Astrocyte of the spinal cord (primary cell): Measurements from ENCODE around the gene PDPK1.
A peak's percentile ranks its signal among the peaks of the same experiment; 100 is the strongest.

Source experiments
- DNase-seq: peaks from one replicate; pipeline ENCODE4 v3.0.0; 2011; ENCODE audit warnings: low read depth, low spot score
- H3K4me3 ChIP-seq: 2 replicates; pipeline ENCODE4 v1.5.1; 2011; ENCODE audit warnings: low read depth, mild to moderate bottlenecking, low read length, moderate library complexity
- CTCF ChIP-seq: IDR thresholded peaks from 2 replicates; pipeline ENCODE4 v1.5.1; 2012; ENCODE audit warnings: low read depth, mild to moderate bottlenecking, low read length, inconsistent platforms
- in situ Hi-C: cut with HindIII; loops from 2 replicates; pipeline ENCODE4 v1.10.0; 2017; ENCODE audit warnings: low sequenced_read_pairs

Gene PDPK1

GRCh38 chr16:2537451-2538379 lies at the start of gene PDPK1:
Gene PDPK1, plus strand, starts transcription at chr16:2538021. Its CDS starts 92 bp downstream, at chr16:2538113.
- peak within 1 kb of the TSS; percentile 72 for H3K4me3 ChIP-seq
- in situ Hi-C loops: no loop called here
- TF ChIP-seq CTCF: no peak
- DNase-seq: peak; percentile 95

GRCh38 chr16:2489581-2489980 lies 48.2 kb upstream of the PDPK1 start:
- DNase-seq: no peak
- no peak overlapping the region for H3K4me3 ChIP-seq
- in situ Hi-C loops: no loop called here
- TF ChIP-seq CTCF: no peak

GRCh38 chr16:2490190-2491105 lies 47.4 kb upstream of the PDPK1 start:
- DNase-seq: no peak
- in situ Hi-C loops: no loop called here
- no peak overlapping the region for H3K4me3 ChIP-seq
- TF ChIP-seq CTCF: no peak

GRCh38 chr16:2492292-2492691 lies 45.5 kb upstream of the PDPK1 start:
- no peak for TF ChIP-seq CTCF
- DNase-seq: no peak
- no peak overlapping the region for H3K4me3 ChIP-seq
- in situ Hi-C loops: no loop called here

GRCh38 chr16:2493605-2494004 lies 44.2 kb upstream of the PDPK1 start:
- no peak for DNase-seq
- TF ChIP-seq CTCF: no peak
- no peak overlapping the region for H3K4me3 ChIP-seq
- in situ Hi-C loops: no loop called here

- no peak for DNase-seq
- in situ Hi-C loops: no loop called here
- H3K4me3 ChIP-seq: no peak overlapping the region
- no peak for TF ChIP-seq CTCF
Measured at GRCh38 chr16:2494616-2495015, 43.2 kb upstream of the PDPK1 start.
